PC-9 (cell line): Measurements from ENCODE around the gene KIAA0513. TPM values are rescaled to one million over a fixed set of nuclear protein-coding genes. Genes with fewer than 3 reads are reported as not detected.

Experiments used
- BruUV-seq: library from RNA; stranded (reverse); fragments of 400-500 nt; replicated peaks from 2 replicates; lab custom pipeline; 2021; lab: Mats Ljungman, UMichigan
- CTCF ChIA-PET: fragments of 300-600 bp; sonication (Branson Sonifier 250); formaldehyde crosslinking; loops from one replicate; lab custom pipeline; 2022; ENCODE audit warnings: antibody characterized with exemption; lab: Charles Lee
- POLR2A ChIA-PET: fragments of 300-600 bp; sonication (Branson Sonifier 250); formaldehyde crosslinking; loops from one replicate; lab custom pipeline; 2022; ENCODE audit warnings: antibody characterized with exemption; ENCODE audit not compliant: unreplicated experiment; lab: Charles Lee
- DNase-seq, 2 experiments: peaks; one replicate each; pipeline versions ENCODE4 v3.0.0 to v3.0.0-alpha.2; 2015 to 2022; ENCODE audit warnings: mixed read lengths in 1 of 2
- H2AFZ ChIP-seq: fragments of 200-600 bp; sonication (generic); 2 replicates; pipeline ENCODE4 v1.8.1; 2017; ENCODE audit warnings: antibody characterized with exemption
- H3F3A ChIP-seq: fragments of 200-600 bp; sonication (generic); 2 replicates; pipeline ENCODE4 v1.8.1; 2017; ENCODE audit warnings: antibody characterized with exemption, mild to moderate bottlenecking, low read depth; ENCODE audit not compliant: insufficient read depth
- H3K27ac ChIP-seq: fragments of 200-600 bp; sonication (generic); 2 replicates; pipeline ENCODE4 v1.6.1; 2016; ENCODE audit warnings: mixed run types
- H3K27me3 ChIP-seq: fragments of 200-600 bp; sonication (generic); 2 replicates; pipeline ENCODE4 v1.6.1; 2016; ENCODE audit warnings: low read depth, mixed run types; ENCODE audit not compliant: insufficient read depth
- H3K36me3 ChIP-seq: fragments of 200-600 bp; sonication (generic); 2 replicates; pipeline ENCODE4 v1.6.1; 2016; ENCODE audit warnings: low read depth, mixed run types
- H3K4me1 ChIP-seq: fragments of 200-600 bp; sonication (generic); replicated peaks from 2 replicates; pipeline ENCODE4 v1.6.1; 2016; ENCODE audit warnings: mixed run types; ENCODE audit not compliant: insufficient read depth
- H3K4me2 ChIP-seq: fragments of 200-600 bp; sonication (generic); 2 replicates; pipeline ENCODE4 v1.6.1; 2017; ENCODE audit warnings: mixed run types
- H3K4me3 ChIP-seq: fragments of 200-600 bp; sonication (generic); 2 replicates; pipeline ENCODE4 v1.6.1; 2016; ENCODE audit warnings: mixed run types
- H3K79me2 ChIP-seq: fragments of 200-600 bp; sonication (generic); 2 replicates; pipeline ENCODE4 v1.6.1; 2017; ENCODE audit warnings: low read depth, mixed run types
- H3K9me2 ChIP-seq: fragments of 200-600 bp; sonication (generic); 2 replicates; pipeline ENCODE4 v1.8.1; 2017; ENCODE audit warnings: mild to moderate bottlenecking; ENCODE audit not compliant: insufficient read depth
- H3K9me3 ChIP-seq: fragments of 200-600 bp; sonication (generic); 2 replicates; pipeline ENCODE4 v1.8.1; 2016; ENCODE audit warnings: low read depth; ENCODE audit not compliant: insufficient read depth
- H4K20me1 ChIP-seq: fragments of 200-600 bp; sonication (generic); 2 replicates; pipeline ENCODE4 v1.8.1; 2017; ENCODE audit not compliant: insufficient read depth
- EZH2 ChIP-seq: fragments of 200-600 bp; sonication (generic); IDR thresholded peaks from 2 replicates; pipeline ENCODE4 v1.8.0; 2017; ENCODE audit warnings: antibody characterized with exemption, low read depth
- intact Hi-C: fragments of 100-400 bp; cut with micrococcal nuclease; formaldehyde crosslinking; loops from one replicate; pipeline ENCODE4 v1.10.0; 2022; ENCODE audit not compliant: unreplicated experiment
- total RNA-seq: library from RNA; stranded (reverse); gene quantifications from 2 replicates; pipeline ENCODE4 v1.2.3, GENCODE V29; 2021
- TF ChIP-seq, protein P1 (sequence below): fragments of 200-600 bp; sonication (generic); conservative IDR thresholded peaks from 2 replicates; pipeline ENCODE4 v1.6.1; 2017; ENCODE audit warnings: mixed run types, antibody characterized with exemption, mild to moderate bottlenecking, moderate library complexity

Gene KIAA0513
- total RNA-seq, 1 experiment from 2014 or later, result 4.3 TPM

GRCh38 chr16:85074225-85074914 lies 46.8 kb downstream of the KIAA0513 start:
- POLR2A ChIA-PET, result interaction anchor here (0.7 kb wide), 1 partner anchor 9 kb away, joined by 4 read pairs; no protein-coding TSS in a partner anchor
- TF ChIP-seq, protein P1, sequence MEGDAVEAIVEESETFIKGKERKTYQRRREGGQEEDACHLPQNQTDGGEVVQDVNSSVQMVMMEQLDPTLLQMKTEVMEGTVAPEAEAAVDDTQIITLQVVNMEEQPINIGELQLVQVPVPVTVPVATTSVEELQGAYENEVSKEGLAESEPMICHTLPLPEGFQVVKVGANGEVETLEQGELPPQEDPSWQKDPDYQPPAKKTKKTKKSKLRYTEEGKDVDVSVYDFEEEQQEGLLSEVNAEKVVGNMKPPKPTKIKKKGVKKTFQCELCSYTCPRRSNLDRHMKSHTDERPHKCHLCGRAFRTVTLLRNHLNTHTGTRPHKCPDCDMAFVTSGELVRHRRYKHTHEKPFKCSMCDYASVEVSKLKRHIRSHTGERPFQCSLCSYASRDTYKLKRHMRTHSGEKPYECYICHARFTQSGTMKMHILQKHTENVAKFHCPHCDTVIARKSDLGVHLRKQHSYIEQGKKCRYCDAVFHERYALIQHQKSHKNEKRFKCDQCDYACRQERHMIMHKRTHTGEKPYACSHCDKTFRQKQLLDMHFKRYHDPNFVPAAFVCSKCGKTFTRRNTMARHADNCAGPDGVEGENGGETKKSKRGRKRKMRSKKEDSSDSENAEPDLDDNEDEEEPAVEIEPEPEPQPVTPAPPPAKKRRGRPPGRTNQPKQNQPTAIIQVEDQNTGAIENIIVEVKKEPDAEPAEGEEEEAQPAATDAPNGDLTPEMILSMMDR, result no peak
- no peak for TF ChIP-seq EZH2
- Histone ChIP-seq H3K4me2 (no peak overlapping the region), H3K4me1 (no peaks in the 10 kb centered on the region), H2AFZ (no peak overlapping the region), H3K9me3 (no peaks in the 10 kb centered on the region), H3K36me3 (no peaks in the 10 kb centered on the region), H3K27me3 (no peaks in the 10 kb centered on the region), H3F3A (no peaks in the 10 kb centered on the region), H3K27ac (no peak overlapping the region), H3K9me2 (no peaks in the 10 kb centered on the region), H3K4me3 (no peak overlapping the region), H3K79me2 (no peaks in the 10 kb centered on the region), H4K20me1 (no peaks in the 10 kb centered on the region)
- CTCF ChIA-PET, result no interaction called here
- DNase-seq, result no peak
- intact Hi-C loops, result no loop called here
- BruUV-seq, result no TSS peak

- CTCF ChIA-PET, result no interaction called here
- H4K20me1 ChIP-seq, result no peaks in the 10 kb centered on the region
- intact Hi-C loops, result no loop called here
These were observed 47.8 kb downstream of the KIAA0513 start for GRCh38 chr16:85075236-85075924.

DNA sequence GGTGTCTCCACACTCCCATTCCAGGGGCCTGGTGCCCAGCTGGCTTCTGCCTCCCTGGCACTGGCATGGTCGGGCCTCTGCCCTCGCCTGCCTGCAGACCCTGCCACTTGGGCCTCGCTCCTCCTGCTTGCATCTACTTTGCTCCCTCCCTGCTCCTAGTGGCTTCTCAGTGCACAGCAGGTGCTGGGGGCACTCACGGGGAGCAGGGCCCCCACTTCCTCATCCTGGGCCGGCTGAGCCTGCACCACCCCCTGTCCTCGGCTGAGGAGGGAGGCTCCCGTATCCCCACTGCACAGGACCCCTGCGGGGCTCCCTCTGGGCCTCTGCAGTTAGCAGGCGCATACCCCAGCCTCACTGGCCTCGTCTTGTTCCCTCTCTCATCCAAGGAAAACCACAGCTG lies 49.4 kb downstream of the KIAA0513 start:
- Histone ChIP-seq H3K79me2 (no peaks in the 10 kb centered on the region), H3K4me1 (no peaks in the 10 kb centered on the region), H3K4me3 (no peak overlapping the region), H3F3A (no peaks in the 10 kb centered on the region), H3K9me3 (no peaks in the 10 kb centered on the region), H3K27ac (no peak overlapping the region), H3K4me2 (no peak overlapping the region), H3K9me2 (no peaks in the 10 kb centered on the region), H3K27me3 (no peaks in the 10 kb centered on the region), H3K36me3 (no peaks in the 10 kb centered on the region), H4K20me1 (no peaks in the 10 kb centered on the region), H2AFZ (no peak overlapping the region)
- DNase-seq, result no peak
- no TSS peak for BruUV-seq
- intact Hi-C loops, result no loop called here
- ChIA-PET CTCF (no interaction called here), POLR2A (no interaction called here)
- TF ChIP-seq, protein P1, result no peak
- TF ChIP-seq EZH2, result no peak

More at GRCh38 chr16:85075236-85075924, 47.8 kb downstream of the KIAA0513 start:
- DNase-seq, result no peak
- Histone ChIP-seq H3K27me3 (no peaks in the 10 kb centered on the region), H3K4me1 (no peaks in the 10 kb centered on the region), H3K4me3 (no peak overlapping the region), H3K4me2 (no peak overlapping the region), H3K27ac (no peak overlapping the region), H3K36me3 (no peaks in the 10 kb centered on the region), H3K79me2 (no peaks in the 10 kb centered on the region), H3F3A (no peaks in the 10 kb centered on the region), H2AFZ (no peak overlapping the region), H3K9me2 (no peaks in the 10 kb centered on the region), H3K9me3 (no peaks in the 10 kb centered on the region)
- no TSS peak for BruUV-seq
- POLR2A ChIA-PET, result interaction anchor here (0.6 kb wide), 1 partner anchor 65 kb away, joined by 3 read pairs; no protein-coding TSS in a partner anchor
- TF ChIP-seq, protein P1, result no peak
- TF ChIP-seq EZH2, result no peak
